Mesodermal cell (in vitro differentiated cells): ENCODE measurements around the gene ERN1.

Experiments
- H3K27ac ChIP-seq: 2 replicates; pipeline ENCODE4 v1.7.0; 2013; ENCODE audit warnings: mild to moderate bottlenecking, low read depth, low read length, moderate library complexity; ENCODE audit not compliant: severe bottlenecking
- H3K36me3 ChIP-seq: 2 replicates; pipeline ENCODE4 v1.7.1; 2013; ENCODE audit warnings: mild to moderate bottlenecking, low read length, moderate library complexity; ENCODE audit not compliant: control insufficient read depth, insufficient read depth
- H3K4me1 ChIP-seq: one replicate; pipeline ENCODE4 v1.7.1; 2013; ENCODE audit warnings: mild to moderate bottlenecking, low read length; ENCODE audit not compliant: insufficient read depth, control insufficient read depth, poor library complexity, severe bottlenecking
- H3K4me3 ChIP-seq: 2 replicates; pipeline ENCODE4 v1.7.0; 2013; ENCODE audit warnings: low read length, control low read depth, mild to moderate bottlenecking; ENCODE audit not compliant: insufficient read depth, poor library complexity, severe bottlenecking; ENCODE audit errors: extremely low read depth
- H3K9me3 ChIP-seq: 2 replicates; pipeline ENCODE4 v1.7.1; 2013; ENCODE audit warnings: mild to moderate bottlenecking, low read length, moderate library complexity; ENCODE audit not compliant: control insufficient read depth
- WGBS, 2 experiments: methylation state at CpG; one replicate each; pipeline ENCODE4 v1.1.5; 2013; ENCODE audit warnings: missing lambda C conversion rate in 2 of 2; ENCODE audit not compliant: insufficient coverage in 2 of 2; 5-methylcytosine and 5-hydroxymethylcytosine counted together

ERN1 gene

DNA sequence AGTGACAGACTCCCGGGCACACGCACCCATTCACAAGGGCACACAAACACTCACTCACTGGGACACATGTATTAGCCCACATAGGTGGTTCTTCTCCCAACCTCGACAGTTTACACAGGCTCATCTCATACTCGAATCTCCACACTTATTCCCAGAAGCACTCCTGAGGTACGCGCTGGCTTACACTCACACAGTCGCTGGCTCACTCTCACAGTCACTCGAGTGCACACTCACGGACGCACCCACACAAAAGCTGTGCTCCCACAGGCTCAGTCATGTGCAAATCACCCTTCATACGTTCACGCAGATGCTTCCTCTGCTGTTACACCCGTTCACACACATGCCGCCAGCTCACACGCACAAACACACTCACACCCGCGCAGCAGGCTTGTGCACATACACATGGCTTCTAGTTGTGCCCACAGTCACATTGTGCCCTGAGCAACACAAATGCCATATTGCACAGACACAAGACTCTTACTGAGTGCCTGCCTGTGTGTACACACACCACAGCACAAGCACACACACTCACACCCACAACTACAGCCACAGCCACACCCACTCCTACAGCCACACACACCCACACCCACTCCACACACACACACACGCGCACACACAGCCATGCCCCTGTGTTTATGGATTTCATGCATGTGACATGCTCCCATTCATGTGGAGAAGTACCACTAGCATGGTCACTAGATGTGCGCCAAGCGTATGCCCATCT lies 140.2 kb downstream of the ERN1 start:
- peaks cover 19% of the 10 kb centered on the region for H3K4me1 ChIP-seq
- H3K9me3 ChIP-seq, result no peaks in the 10 kb centered on the region
- H3K36me3 ChIP-seq, result no peaks in the 10 kb centered on the region
- no peak overlapping the region for H3K4me3 ChIP-seq
- 90 to 92% methylated on average over 21 of the region's 21 CpGs for WGBS, 2 experiments
- H3K27ac ChIP-seq, result no peak overlapping the region
